ENCODE measurements around the gene TMEM150C.

DNA sequence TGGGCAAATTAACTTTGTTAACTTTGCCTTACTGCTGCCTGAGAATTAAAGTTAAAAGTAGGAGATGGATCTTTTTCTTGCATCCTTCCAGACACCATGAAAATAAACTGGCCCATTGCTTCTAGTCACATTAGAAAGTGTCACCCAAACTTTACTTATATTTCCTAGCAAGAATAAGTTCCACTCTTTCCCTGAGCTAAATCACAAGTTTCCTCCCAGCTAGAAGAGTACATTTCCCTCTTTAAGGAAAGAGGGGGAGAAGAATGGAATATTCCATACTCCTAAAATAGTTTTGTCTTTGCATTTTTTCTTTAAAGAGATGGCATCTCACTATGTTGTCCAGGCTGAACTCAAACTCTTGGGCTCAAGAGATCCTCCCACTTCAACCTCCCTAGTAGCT, 53.8 kb downstream of the TMEM150C start:
- TF ChIP-seq CTCF (conservative IDR thresholded peaks at IDR 0.05; ENCODE audit: low read depth, low read length): no peak
- TF ChIP-seq EZH2 (IDR thresholded peaks at IDR 0.05; ENCODE audit: low read length, unreplicated experiment): no peak

Measured in PC-3 (cell line).